Ecto neural progenitor cell (in vitro differentiated cells): ENCODE data around the gene ALDH1A1.

Experiments
- DNase-seq: peaks from one replicate; pipeline ENCODE4 v3.0.0-alpha.2; 2018; ENCODE audit warnings: low spot score

ALDH1A1 gene

GRCh38 chr9:72952914-72953313 lies at the start of gene ALDH1A1:
TSS of gene ALDH1A1 (minus strand) at chr9:72953053. CDS start at chr9:72953000, 53 bp downstream.
- no peak for DNase-seq

- no peak for DNase-seq
Observed at GRCh38 chr9:73001860-73002259, 49.0 kb upstream of the ALDH1A1 start.

- DNase-seq = no peak
Observed at GRCh38 chr9:72998363-72998762, 45.5 kb upstream of the ALDH1A1 start.

- no peak for DNase-seq
Observed at GRCh38 chr9:72997387-72997995, 44.6 kb upstream of the ALDH1A1 start.

GRCh38 chr9:72996684-72997314 lies 43.9 kb upstream of the ALDH1A1 start:
- DNase-seq = no peak

- DNase-seq = no peak
Observed at GRCh38 chr9:72996114-72996513, 43.3 kb upstream of the ALDH1A1 start.

- no peak for DNase-seq
Observed at GRCh38 chr9:72995131-72996024, 42.5 kb upstream of the ALDH1A1 start.

- no peak for DNase-seq
Observed at GRCh38 chr9:72991772-72992171, 38.9 kb upstream of the ALDH1A1 start.

- DNase-seq = no peak
Observed at GRCh38 chr9:72990397-72991182, 37.7 kb upstream of the ALDH1A1 start.

- no peak for DNase-seq
Observed at GRCh38 chr9:72986522-72987116, 33.8 kb upstream of the ALDH1A1 start.

- no peak for DNase-seq
Observed at GRCh38 chr9:72985746-72986145, 32.9 kb upstream of the ALDH1A1 start.

GRCh38 chr9:72984991-72985390 lies 32.1 kb upstream of the ALDH1A1 start:
- no peak for DNase-seq

GRCh38 chr9:72984226-72984947 lies 31.5 kb upstream of the ALDH1A1 start:
- no peak for DNase-seq

- DNase-seq = no peak
Observed at GRCh38 chr9:72983512-72984225, 30.8 kb upstream of the ALDH1A1 start.

GRCh38 chr9:72983056-72983455 lies 30.2 kb upstream of the ALDH1A1 start:
- no peak for DNase-seq

- DNase-seq = no peak
Observed at GRCh38 chr9:72982146-72982799, 29.4 kb upstream of the ALDH1A1 start.

GRCh38 chr9:72981433-72981832 lies 28.6 kb upstream of the ALDH1A1 start:
- no peak for DNase-seq

- no peak for DNase-seq
Observed at GRCh38 chr9:72980600-72981265, 27.9 kb upstream of the ALDH1A1 start.

GRCh38 chr9:72980183-72980582 lies 27.3 kb upstream of the ALDH1A1 start:
- no peak for DNase-seq
